Measurements from ENCODE around the gene NPW.
"Not testable (repeated sequence)": the region's sequence is repeated elsewhere in the genome, so short reads cannot be mapped to it uniquely, and the experiment has no call there.

DNA sequence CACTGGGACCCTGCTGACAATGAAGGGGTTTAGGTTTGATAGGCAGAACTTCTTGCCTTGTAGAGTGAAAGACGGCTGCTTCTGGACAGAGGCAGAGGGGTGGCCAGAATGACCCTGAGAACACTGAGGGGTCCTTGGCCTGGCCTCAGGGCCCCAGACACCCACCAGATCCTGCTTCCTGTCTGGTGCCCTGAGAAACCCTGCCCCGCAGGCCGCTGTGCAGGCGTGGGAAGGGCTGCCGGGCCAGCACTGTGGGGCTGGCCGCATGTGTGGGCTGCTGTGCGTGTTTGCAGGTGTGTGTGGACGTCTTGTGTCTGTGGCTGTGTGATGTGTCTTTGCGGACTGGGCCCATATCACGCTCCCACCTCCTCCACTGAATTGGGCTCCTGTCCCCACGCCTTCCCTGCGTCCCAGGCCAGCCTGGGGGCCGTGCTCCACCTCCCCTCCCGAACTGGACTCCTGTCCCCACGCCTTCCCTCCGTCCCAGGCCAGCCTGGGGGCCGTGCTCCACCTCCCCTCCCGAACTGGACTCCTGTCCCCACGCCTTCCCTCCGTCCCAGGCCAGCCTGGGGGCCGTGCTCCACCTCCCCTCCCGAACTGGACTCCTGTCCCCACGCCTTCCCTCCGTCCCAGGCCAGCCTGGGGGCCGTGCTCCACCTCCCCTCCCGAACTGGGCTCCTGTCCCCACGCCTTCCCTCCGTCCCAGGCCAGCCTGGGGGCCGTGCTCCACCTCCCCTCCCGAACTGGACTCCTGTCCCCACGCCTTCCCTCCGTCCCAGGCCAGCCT is 14.5 kb downstream of the NPW start:
- TF ChIP-seq TAF1 (IDR thresholded peaks at IDR 0.05; ENCODE audit: borderline replicate concordance, low read depth, low read length); POLR2AphosphoS5 (IDR thresholded peaks at IDR 0.05; ENCODE audit: low read depth, low read length); POLR2A (IDR thresholded peaks at IDR 0.05; ENCODE audit: low read depth, low read length): not testable (repeated sequence)
